ENCODE data around the gene SERPINA1.

GRCh38 chr14:94391281-94391975 lies 3.0 kb upstream of the SERPINA1 start:
- no peak for TF ChIP-seq CTCF (IDR thresholded peaks at IDR 0.05)
- no peak for TF ChIP-seq EZH2 (IDR thresholded peaks at IDR 0.05; ENCODE audit: borderline replicate concordance, insufficient read depth, low read depth, low read length, poor library complexity, severe bottlenecking)

All from B cell (primary cell).